Fibroblast of lung (primary cell): Measurements from ENCODE around the gene SIGLEC7. TPM values are rescaled to one million over a fixed set of nuclear protein-coding genes. Genes with fewer than 3 reads are reported as not detected.

Experiments
- DNase-seq, 2 donors: peaks; one replicate each; pipeline versions ENCODE4 v3.0.0 to v3.0.0-alpha.2; 2010; ENCODE audit warnings: low read depth in 2 of 2
- H2AFZ ChIP-seq: 2 replicates; pipeline ENCODE4 v1.5.1; 2012; ENCODE audit warnings: low read length, control low read depth, inconsistent platforms
- H3K27ac ChIP-seq: 2 replicates; pipeline ENCODE4 v1.5.1; 2011; ENCODE audit warnings: low read length, control low read depth; ENCODE audit not compliant: insufficient read depth
- H3K27me3 ChIP-seq: 2 replicates; pipeline ENCODE4 v1.5.1; 2011; ENCODE audit warnings: mild to moderate bottlenecking, low read length; ENCODE audit not compliant: control insufficient read depth, insufficient read depth
- H3K36me3 ChIP-seq: 2 replicates; pipeline ENCODE4 v1.5.1; 2011; ENCODE audit warnings: low read length; ENCODE audit not compliant: control insufficient read depth, insufficient read depth
- H3K4me1 ChIP-seq: 2 replicates; pipeline ENCODE4 v1.5.1; 2011; ENCODE audit warnings: low read length; ENCODE audit not compliant: control insufficient read depth, insufficient read depth; ENCODE audit errors: extremely low read depth
- H3K4me2 ChIP-seq: 2 replicates; pipeline ENCODE4 v1.5.1; 2011; ENCODE audit warnings: low read length, control low read depth; ENCODE audit not compliant: insufficient read depth; ENCODE audit errors: extremely low read depth
- H3K4me3 ChIP-seq, 4 experiments: fragments of 200-600 bp in 1 of 4; sonication (generic) in 1 of 4; replicated peaks in 1 of 4; 2 replicates each; pipeline ENCODE4 v1.5.1; 2011 to 2016; ENCODE audit warnings: low read length in 4 of 4, low read depth in 3 of 4, mild to moderate bottlenecking in 3 of 4, control low read depth in 2 of 4, inconsistent platforms in 1 of 4, mixed read lengths in 1 of 4; ENCODE audit not compliant: insufficient read depth in 1 of 4; ENCODE audit errors: control extremely low read depth in 1 of 4
- H3K79me2 ChIP-seq: 2 replicates; pipeline ENCODE4 v1.5.1; 2012; ENCODE audit warnings: mild to moderate bottlenecking, low read length, inconsistent platforms; ENCODE audit not compliant: control insufficient read depth, insufficient read depth
- H3K9ac ChIP-seq: 2 replicates; pipeline ENCODE4 v1.5.1; 2011; ENCODE audit warnings: mild to moderate bottlenecking, low read length, control low read depth; ENCODE audit not compliant: insufficient read depth
- H3K9me3 ChIP-seq: 2 replicates; pipeline ENCODE4 v1.5.1; 2012; ENCODE audit warnings: low read depth, low read length; ENCODE audit not compliant: control insufficient read depth, insufficient read depth
- H4K20me1 ChIP-seq: 2 replicates; pipeline ENCODE4 v1.5.1; 2011; ENCODE audit warnings: low read length; ENCODE audit not compliant: control insufficient read depth, insufficient read depth; ENCODE audit errors: extremely low read depth
- EZH2 ChIP-seq: IDR thresholded peaks from 2 replicates; pipeline ENCODE4 v1.5.1; 2012; ENCODE audit warnings: low read length, control low read depth, mild to moderate bottlenecking; ENCODE audit errors: missing control alignments
- polyA plus RNA-seq, 2 donors: library from polyadenylated mRNA; depleted of rRNA in 1 of 2; stranded (reverse) in 1 of 2; unstranded in 1 of 2; fragments of >200 nt; gene quantifications; 2 replicates each; pipeline ENCODE4 v1.2.1, GENCODE V29; 2011 to 2012; ENCODE audit warnings: missing spikeins in 1 of 2
- total RNA-seq: library from RNA; depleted of rRNA; stranded (reverse); fragments of >200 nt; gene quantifications from 2 replicates; pipeline ENCODE4 v1.2.1, GENCODE V29; 2014
- TF ChIP-seq, protein P1 (sequence below), 2 donors: IDR thresholded peaks in 1 of 2; conservative IDR thresholded peaks in 1 of 2; 1 replicate in 1 of 2; 2 replicates in 1 of 2; pipeline ENCODE4 v1.5.1; 2011 to 2012; ENCODE audit warnings: low read length in 2 of 2, control low read depth in 1 of 2, inconsistent platforms in 1 of 2, low read depth in 1 of 2, mild to moderate bottlenecking in 1 of 2

SIGLEC7 gene
- total and polyA plus RNA-seq, 2 donors (not counting 1 experiment from before 2014, with no cell fraction given): not detected

DNA sequence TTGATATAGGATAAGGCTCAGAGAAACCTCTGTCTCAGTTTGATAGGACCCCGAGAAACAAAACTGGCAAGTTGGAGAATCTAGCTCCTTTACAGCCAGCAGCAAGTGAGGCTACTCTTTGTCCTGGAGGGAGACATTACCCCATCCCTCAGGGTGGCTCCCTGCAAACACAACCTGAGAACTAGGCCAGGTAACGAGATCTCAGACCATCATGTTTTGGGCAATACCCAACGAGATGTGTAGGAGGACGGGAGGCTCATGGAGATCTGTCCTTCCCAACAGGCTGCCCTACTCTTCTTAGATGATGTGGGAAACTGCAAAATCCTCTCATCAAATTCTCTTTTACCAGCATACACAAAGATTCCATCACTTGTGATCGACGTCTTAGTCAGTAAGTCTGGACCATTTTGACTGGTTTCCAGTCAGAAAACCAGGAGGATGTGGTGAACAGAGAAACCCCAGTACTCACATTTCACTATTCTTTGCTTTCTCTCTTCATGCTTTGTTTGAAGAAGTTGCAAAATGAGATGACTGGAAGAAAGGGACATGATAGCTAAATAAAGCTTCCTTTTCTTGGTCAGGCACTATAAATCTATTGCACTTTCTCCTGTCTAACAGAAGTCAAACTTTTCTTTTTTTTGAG lies 27.9 kb upstream of the SIGLEC7 start:
- no peaks in the 10 kb centered on the region for H3K79me2 ChIP-seq
- H2AFZ ChIP-seq: no peak overlapping the region
- H3K9me3 ChIP-seq: no peaks in the 10 kb centered on the region
- no peaks in the 10 kb centered on the region for H4K20me1 ChIP-seq
- H3K36me3 ChIP-seq: no peaks in the 10 kb centered on the region
- no peak overlapping the region for H3K27ac ChIP-seq
- peaks cover 7% of the 10 kb centered on the region for H3K27me3 ChIP-seq
- DNase-seq: no peak
- H3K4me2 ChIP-seq: no peak overlapping the region
- H3K4me1 ChIP-seq: no peaks in the 10 kb centered on the region
- TF ChIP-seq, protein P1, sequence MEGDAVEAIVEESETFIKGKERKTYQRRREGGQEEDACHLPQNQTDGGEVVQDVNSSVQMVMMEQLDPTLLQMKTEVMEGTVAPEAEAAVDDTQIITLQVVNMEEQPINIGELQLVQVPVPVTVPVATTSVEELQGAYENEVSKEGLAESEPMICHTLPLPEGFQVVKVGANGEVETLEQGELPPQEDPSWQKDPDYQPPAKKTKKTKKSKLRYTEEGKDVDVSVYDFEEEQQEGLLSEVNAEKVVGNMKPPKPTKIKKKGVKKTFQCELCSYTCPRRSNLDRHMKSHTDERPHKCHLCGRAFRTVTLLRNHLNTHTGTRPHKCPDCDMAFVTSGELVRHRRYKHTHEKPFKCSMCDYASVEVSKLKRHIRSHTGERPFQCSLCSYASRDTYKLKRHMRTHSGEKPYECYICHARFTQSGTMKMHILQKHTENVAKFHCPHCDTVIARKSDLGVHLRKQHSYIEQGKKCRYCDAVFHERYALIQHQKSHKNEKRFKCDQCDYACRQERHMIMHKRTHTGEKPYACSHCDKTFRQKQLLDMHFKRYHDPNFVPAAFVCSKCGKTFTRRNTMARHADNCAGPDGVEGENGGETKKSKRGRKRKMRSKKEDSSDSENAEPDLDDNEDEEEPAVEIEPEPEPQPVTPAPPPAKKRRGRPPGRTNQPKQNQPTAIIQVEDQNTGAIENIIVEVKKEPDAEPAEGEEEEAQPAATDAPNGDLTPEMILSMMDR (conservative IDR thresholded peaks at IDR 0.05 in 1 of 2, IDR thresholded peaks at IDR 0.05 in 1 of 2; ENCODE audit: low read depth in 1 of 2, low read length in 2 of 2): no peak
- no peak for TF ChIP-seq EZH2
- no peak overlapping the region for H3K4me3 ChIP-seq
- H3K9ac ChIP-seq: no peak overlapping the region

DNA sequence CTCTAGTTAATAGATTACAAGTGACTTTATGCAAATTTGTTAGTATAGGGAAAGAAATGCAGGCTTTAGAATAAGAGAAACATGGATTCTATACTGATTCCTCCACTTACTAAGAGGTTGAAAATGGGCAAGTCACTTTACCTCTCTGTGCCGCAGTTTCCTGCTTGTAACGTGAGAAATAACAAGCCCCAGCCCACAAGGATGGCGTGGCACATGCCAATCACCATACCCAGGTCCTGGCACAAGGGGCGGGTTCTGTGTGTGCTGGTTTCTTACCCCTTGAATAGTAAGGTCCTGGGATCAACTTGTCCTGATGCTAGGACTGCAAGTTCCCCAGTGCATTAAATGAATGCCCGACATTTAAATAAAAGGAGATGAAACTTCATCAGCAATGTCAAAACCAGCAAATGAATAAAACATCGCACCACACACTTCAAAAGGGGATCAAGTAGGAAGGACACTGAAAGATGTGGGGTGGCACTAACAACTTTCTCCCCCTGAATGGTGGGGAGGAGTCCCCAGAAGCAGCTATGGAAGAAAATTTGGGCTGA lies 25.3 kb upstream of the SIGLEC7 start:
- Histone ChIP-seq H4K20me1 (no peaks in the 10 kb centered on the region), H3K4me2 (no peak overlapping the region), H3K27ac (no peak overlapping the region), H3K4me1 (no peaks in the 10 kb centered on the region), H2AFZ (no peak overlapping the region), H3K79me2 (no peaks in the 10 kb centered on the region), H3K9me3 (no peaks in the 10 kb centered on the region), H3K9ac (no peak overlapping the region), H3K36me3 (no peaks in the 10 kb centered on the region), H3K4me3 (no peak overlapping the region), H3K27me3 (peaks cover 7% of the 10 kb centered on the region)
- DNase-seq: no peak
- no peak for TF ChIP-seq EZH2
- TF ChIP-seq, protein P1 (conservative IDR thresholded peaks at IDR 0.05 in 1 of 2, IDR thresholded peaks at IDR 0.05 in 1 of 2; ENCODE audit: low read depth in 1 of 2, low read length in 2 of 2): no peak

DNA sequence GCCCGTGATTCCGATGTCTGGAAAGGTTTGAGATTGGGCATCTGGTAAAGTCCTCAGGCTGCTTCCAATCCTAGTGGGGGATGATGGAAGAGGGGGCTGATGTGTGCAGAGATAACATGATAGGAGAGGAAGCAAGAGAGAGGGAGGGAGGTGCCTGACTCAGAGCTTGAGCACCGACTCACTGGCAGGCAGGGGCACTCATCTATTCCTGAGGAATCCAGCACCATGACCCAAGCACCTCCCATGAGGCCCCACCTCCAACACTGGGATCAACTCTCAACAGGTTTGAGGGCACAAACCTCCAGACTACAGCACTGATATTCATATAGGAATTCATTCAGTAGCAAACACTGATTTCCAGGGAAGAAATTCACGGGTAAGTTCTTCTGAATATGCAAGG lies 23.0 kb upstream of the SIGLEC7 start:
- Histone ChIP-seq H3K9ac (no peak overlapping the region), H3K4me1 (no peaks in the 10 kb centered on the region), H3K36me3 (no peaks in the 10 kb centered on the region), H3K27me3 (no peaks in the 10 kb centered on the region), H3K4me2 (no peak overlapping the region), H3K4me3 (no peak overlapping the region), H4K20me1 (no peaks in the 10 kb centered on the region), H2AFZ (no peak overlapping the region), H3K27ac (no peak overlapping the region), H3K79me2 (no peaks in the 10 kb centered on the region), H3K9me3 (no peaks in the 10 kb centered on the region)
- DNase-seq: no peak
- no peak for TF ChIP-seq EZH2
- TF ChIP-seq, protein P1 (conservative IDR thresholded peaks at IDR 0.05 in 1 of 2, IDR thresholded peaks at IDR 0.05 in 1 of 2; ENCODE audit: low read depth in 1 of 2, low read length in 2 of 2): no peak
